Muscle layer of colon (tissue), 2 donors: Measurements from ENCODE around the gene SACM1L.

Source experiments
- H3K27ac ChIP-seq: one replicate; pipeline ENCODE4 v1.7.0; 2013; ENCODE audit warnings: low read depth, mild to moderate bottlenecking, low read length, moderate library complexity
- H3K27me3 ChIP-seq, 2 donors: one replicate each; pipeline ENCODE4 v1.7.0; 2013; ENCODE audit warnings: low read length in 2 of 2, mild to moderate bottlenecking in 2 of 2; ENCODE audit not compliant: insufficient read depth in 2 of 2, control insufficient read depth in 1 of 2
- H3K36me3 ChIP-seq: one replicate; pipeline ENCODE4 v1.7.0; 2013; ENCODE audit warnings: mild to moderate bottlenecking, low read length; ENCODE audit not compliant: insufficient read depth
- H3K4me1 ChIP-seq: one replicate; pipeline ENCODE4 v1.7.0; 2013; ENCODE audit warnings: mild to moderate bottlenecking, low read length; ENCODE audit not compliant: insufficient read depth
- H3K4me3 ChIP-seq, 2 donors: one replicate each; pipeline ENCODE4 v1.7.0; 2013; ENCODE audit warnings: low read length in 2 of 2, low read depth in 1 of 2, mild to moderate bottlenecking in 1 of 2, moderate library complexity in 1 of 2
- H3K9ac ChIP-seq: one replicate; pipeline ENCODE4 v1.7.0; 2013; ENCODE audit warnings: low read length
- H3K9me3 ChIP-seq: one replicate; pipeline ENCODE4 v1.7.0; 2013; ENCODE audit warnings: mild to moderate bottlenecking, low read length
- donor health status: abdominal sarcoma.
- donor health status: Adenocarcinoma of cecum.

The SACM1L gene

DNA sequence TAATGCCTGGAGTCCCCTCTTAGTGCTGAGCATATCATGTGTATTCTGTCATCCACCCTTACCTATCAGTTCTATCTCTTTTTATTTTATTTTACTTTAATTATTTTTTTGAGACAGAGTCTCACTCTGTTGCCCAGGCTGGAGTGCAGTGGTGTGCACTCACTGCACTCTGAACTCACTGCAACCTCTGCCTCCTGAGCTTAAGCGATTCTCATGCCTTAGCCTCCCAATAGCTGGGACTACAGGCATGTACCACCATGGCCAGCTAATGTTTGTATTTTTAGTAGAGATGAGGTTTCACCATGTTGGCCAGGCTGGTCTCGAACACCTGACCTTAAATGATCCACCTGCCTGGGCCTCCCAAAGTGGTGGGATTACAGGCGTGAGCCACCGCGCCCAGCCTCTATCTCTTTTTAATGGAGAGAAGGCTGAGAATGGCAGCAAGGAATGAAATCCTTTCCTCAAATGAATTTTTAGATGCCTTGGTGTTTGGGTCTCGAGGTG is 11.4 kb downstream of the SACM1L start:
- H3K9ac ChIP-seq: no peak overlapping the region
- H3K4me3 ChIP-seq: no peak overlapping the region
- H3K27ac ChIP-seq: no peak overlapping the region
- H3K36me3 ChIP-seq: peaks cover 7% of the 10 kb centered on the region
- H3K4me1 ChIP-seq: no peaks in the 10 kb centered on the region
- no peaks in the 10 kb centered on the region for H3K27me3 ChIP-seq
- no peaks in the 10 kb centered on the region for H3K9me3 ChIP-seq

DNA sequence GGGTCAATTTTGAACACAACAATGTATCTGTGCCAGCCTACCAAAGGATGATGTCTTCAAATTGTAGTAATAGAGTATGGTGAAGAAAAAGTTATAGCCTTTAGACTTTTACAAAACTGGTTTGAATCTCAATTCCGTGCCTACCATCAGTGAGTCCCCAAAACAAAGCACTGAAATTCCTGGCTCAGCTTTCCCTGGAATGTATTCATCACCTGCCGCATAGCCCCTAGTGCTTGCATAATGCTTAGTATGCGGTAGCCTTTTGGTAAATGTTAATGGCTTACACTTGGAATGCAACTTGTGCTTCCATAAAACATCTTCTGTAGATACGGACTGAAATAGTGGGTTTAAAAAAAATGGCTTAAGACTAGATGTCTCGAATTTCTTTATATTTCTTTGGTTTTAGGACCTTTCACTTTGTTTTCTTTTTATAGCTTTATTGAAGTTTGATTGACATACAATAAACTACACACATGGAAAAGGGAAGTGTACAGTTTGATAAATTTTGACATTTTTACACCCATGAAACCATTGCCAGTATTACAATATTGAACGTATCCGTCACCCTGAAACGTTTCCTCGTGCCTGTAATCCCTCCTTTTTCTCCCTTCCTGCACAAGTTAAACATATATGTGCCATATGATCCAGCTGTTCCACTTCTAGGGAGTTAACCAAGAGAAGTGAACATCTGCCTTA is 12.1 kb downstream of the SACM1L start:
- H3K4me3 ChIP-seq: no peak overlapping the region
- no peaks in the 10 kb centered on the region for H3K9me3 ChIP-seq
- H3K36me3 ChIP-seq: peaks cover 14% of the 10 kb centered on the region
- no peaks in the 10 kb centered on the region for H3K27me3 ChIP-seq
- no peak overlapping the region for H3K27ac ChIP-seq
- no peaks in the 10 kb centered on the region for H3K4me1 ChIP-seq
- no peak overlapping the region for H3K9ac ChIP-seq

DNA sequence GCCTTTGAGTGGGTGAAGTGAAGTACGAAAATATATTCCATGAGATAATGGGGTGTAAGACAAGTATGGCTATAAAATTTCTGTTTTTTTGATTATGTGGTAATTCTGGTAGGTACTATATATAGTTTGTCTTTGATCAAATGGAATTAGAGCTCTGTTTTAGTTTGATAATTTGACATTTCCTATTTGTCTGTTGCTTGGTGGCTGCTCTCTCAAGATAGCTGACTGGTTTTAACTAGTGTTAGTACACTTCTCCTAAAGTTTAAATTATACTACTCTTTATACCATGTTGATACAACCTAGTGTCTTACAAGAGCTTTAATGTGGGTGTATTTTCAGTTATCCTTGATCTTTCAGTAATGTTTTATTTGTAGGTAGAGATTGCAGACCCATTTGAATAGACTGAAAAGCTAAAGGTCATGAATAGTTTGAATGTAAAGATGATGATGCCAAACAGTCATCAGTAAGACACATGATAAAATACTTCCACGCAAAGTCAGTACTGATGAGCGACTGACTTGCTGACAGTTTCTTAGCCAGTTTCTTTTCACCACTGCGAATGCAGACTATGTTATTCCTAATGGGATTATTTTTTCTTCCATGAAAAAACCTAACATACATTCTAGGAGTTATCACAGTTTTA is 15.2 kb downstream of the SACM1L start:
- no peaks in the 10 kb centered on the region for H3K4me1 ChIP-seq
- no peak overlapping the region for H3K27ac ChIP-seq
- peaks cover 35% of the 10 kb centered on the region for H3K36me3 ChIP-seq
- no peak overlapping the region for H3K9ac ChIP-seq
- H3K4me3 ChIP-seq: no peak overlapping the region
- no peaks in the 10 kb centered on the region for H3K27me3 ChIP-seq
- no peaks in the 10 kb centered on the region for H3K9me3 ChIP-seq

DNA sequence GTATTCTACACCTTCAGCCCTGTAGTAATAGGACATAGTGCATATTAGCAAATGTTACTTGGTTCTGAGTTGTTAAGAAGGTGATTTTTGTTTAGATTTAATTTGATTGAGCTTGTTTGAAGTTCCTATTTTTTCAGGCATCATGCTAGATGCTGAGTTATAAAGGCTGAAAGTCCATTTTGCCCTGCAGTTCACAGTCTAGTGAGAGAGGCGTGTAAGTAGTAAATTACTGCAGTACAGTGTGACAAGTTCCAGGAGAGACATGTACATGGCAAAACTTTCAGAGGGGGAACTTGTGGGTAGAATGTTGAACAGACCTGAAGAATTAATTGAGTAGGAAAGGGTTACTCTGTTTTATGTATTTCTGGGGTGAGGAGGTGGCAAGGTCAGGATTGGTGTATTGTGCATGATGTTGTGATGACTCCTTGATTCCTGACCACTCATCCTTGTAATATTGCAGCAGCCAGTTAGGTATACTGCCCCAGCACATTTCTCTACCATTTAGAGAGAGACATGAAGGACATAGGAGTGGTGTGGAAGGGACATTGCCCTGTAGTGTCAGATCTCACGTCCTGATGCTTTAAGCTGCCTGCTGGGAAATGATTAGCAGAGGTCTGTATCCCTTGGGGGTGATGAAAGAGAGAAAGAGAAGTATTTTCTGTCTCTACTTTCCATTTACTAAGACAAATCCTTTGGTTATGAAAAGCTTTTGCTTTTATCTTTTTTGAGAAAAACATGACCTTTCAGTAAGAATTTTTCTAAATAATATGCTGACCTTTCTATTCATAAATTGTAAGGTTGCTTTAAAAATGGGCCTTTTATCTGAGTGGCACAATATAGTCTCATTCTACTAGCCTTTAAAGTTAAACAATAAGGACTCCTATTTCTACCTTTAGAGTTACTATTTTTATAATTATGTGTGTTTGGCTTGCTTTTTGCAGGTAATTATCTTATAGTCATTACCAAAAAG is 16.9 kb downstream of the SACM1L start:
- Histone ChIP-seq H3K36me3 (peaks cover 47% of the 10 kb centered on the region), H3K27ac (no peak overlapping the region), H3K9ac (no peak overlapping the region)

DNA sequence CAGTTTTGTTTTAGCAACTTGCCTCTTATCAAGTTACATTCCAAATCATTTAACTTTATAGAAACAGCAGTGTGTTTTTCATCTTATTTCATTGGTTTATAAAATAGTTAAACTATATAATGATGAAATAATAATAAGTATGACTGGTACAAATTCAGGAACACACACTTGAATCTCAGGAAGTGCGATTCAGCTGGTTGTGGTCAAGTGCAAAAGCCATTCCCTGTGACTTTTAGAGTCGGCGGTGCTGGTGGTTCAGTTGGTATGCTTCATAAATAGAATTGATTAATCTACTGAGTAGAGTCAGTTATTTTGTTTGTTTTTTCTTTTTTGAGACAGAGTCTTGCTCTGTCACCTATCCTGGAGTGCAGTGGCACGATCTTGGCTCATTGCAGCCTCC is 22.7 kb downstream of the SACM1L start:
- H3K27me3 ChIP-seq: no peaks in the 10 kb centered on the region
- H3K27ac ChIP-seq: no peak overlapping the region
- H3K4me1 ChIP-seq: no peaks in the 10 kb centered on the region
- no peak overlapping the region for H3K9ac ChIP-seq
- no peaks in the 10 kb centered on the region for H3K9me3 ChIP-seq
- no peak overlapping the region for H3K4me3 ChIP-seq
- H3K36me3 ChIP-seq: peaks cover 62% of the 10 kb centered on the region

More for the DNA sequence above, 16.9 kb downstream of the SACM1L start:
- Histone ChIP-seq H3K4me3 (no peak overlapping the region), H3K4me1 (no peaks in the 10 kb centered on the region), H3K27me3 (no peaks in the 10 kb centered on the region), H3K9me3 (no peaks in the 10 kb centered on the region)

DNA sequence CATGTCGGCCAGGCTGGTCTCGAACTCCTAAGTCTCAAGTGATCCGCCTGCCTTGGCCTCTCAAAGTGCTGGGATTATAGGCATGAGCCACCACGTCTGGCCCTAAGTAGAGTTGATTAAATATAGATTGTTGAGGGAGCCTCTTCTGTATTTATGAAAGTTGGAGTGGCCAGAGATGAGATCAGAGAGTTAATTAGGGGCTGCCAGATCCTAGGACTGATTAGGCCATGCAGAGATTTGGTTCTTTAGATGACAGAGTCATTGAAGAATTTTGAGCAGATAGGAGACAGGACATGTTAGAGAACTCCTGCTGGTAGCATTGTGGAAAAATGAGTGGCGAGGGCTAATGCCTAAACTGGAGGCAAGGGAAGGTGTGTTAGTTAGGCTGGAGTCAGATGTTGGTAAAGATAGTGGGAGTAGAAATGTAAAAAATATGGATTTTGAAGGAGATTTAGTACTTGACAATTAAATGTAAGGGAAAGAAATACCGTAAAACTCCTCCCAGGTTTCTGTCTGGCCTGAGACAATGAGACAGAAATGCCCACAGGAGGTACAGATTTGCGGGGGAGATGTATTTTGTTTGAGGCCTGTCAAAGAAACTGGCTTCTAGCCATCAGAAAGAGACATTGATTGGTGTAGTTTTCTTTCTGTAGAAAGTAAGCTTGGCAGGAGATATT is 23.4 kb downstream of the SACM1L start:
- H3K27me3 ChIP-seq: no peaks in the 10 kb centered on the region
- no peak overlapping the region for H3K4me3 ChIP-seq
- no peaks in the 10 kb centered on the region for H3K9me3 ChIP-seq
- H3K27ac ChIP-seq: no peak overlapping the region
- peaks cover 59% of the 10 kb centered on the region for H3K36me3 ChIP-seq
- H3K4me1 ChIP-seq: no peaks in the 10 kb centered on the region
- H3K9ac ChIP-seq: no peak overlapping the region

DNA sequence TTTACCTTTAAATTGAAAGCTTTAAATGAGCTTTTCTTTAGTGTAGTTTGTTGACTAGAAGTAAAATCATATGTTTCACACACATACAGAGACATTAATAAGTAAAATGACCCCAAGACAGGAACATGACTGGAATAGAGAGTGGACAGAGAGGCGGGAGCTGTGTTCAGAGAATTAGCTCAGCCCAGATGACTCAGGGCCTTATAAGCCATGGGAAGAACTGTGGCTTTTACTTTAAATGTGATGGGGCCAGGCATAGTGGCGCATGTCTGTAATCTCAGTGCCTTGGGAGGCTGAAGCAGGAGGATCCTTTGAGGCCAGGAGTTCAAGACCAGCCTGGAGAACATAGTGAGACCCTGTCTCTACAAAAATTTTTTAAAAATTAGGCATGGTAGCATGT is 26.7 kb downstream of the SACM1L start:
- H3K27me3 ChIP-seq: no peaks in the 10 kb centered on the region
- no peak overlapping the region for H3K27ac ChIP-seq
- H3K36me3 ChIP-seq: peaks cover 38% of the 10 kb centered on the region
- no peak overlapping the region for H3K9ac ChIP-seq
- no peaks in the 10 kb centered on the region for H3K4me1 ChIP-seq
- no peaks in the 10 kb centered on the region for H3K9me3 ChIP-seq
- no peak overlapping the region for H3K4me3 ChIP-seq

DNA sequence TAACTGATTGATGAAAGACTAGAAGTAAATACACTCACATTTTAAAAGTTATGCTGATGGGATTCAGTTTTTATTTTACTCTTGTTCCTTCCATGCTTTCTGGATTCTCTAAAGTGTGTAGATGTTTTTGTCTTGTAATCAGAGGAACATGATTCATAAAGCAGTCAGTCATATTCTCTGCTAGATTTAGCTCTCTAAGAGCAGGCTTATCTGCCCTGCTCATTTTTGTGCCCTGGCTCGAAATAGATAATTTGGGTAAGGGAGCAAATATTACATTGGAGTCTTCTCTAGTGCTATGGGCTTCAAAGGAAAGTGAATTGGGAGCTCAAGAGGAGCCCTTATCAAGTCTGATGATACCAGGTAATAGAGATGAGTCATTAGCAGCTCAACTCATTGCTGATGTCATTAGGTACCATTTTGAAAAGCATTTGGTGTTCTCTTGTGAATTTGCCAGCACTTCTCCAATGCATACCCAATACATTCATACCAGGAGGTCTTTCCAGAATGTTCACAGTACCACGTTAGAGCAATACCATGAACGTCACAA is 27.7 kb downstream of the SACM1L start:
- Histone ChIP-seq H3K36me3 (peaks cover 36% of the 10 kb centered on the region), H3K9ac (no peak overlapping the region), H3K27ac (no peak overlapping the region), H3K27me3 (no peaks in the 10 kb centered on the region), H3K4me3 (no peak overlapping the region), H3K4me1 (no peaks in the 10 kb centered on the region), H3K9me3 (no peaks in the 10 kb centered on the region)

DNA sequence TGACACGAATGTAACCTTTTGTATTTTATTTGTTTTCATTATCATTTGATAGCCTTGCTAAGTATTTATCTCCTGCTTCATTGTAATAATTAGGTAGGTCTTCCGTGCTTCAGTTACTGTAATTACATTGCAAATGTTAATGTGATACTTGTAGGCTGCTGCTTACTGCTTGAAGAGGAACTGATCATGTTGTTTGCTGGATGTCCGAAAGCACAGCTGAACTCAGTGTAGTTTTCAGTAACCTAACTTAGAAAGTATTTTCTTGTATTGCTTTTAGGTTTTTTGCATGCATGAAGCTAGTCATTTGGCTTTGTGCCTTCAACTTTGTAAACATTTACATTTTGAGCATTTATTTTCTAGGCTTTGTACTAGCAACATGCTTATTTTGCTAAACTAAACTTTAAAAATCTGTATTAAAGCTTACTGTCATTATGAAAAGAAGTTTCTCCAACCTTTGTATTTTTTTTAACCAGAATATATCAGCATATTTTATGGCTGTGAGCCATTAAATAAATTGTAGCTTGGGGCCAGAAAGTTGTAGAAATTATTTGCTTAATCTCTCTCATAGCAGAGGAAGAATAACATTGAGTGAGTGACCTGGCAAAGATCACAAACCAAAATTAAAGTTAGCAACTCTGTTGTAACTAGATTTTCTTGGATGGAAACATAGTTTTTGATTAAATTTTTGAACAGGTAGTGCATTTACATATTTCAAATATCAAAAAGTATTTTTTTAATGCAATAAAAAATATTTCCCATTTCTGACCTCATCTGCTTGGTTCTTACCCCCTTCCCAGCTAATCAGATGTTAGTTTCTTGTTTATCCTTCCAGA is 30.7 kb downstream of the SACM1L start:
- H3K36me3 ChIP-seq: peaks cover 39% of the 10 kb centered on the region
- H3K9me3 ChIP-seq: no peaks in the 10 kb centered on the region
- H3K27me3 ChIP-seq: no peaks in the 10 kb centered on the region
- no peak overlapping the region for H3K9ac ChIP-seq
- no peak overlapping the region for H3K27ac ChIP-seq
- no peak overlapping the region for H3K4me3 ChIP-seq
- H3K4me1 ChIP-seq: no peaks in the 10 kb centered on the region

DNA sequence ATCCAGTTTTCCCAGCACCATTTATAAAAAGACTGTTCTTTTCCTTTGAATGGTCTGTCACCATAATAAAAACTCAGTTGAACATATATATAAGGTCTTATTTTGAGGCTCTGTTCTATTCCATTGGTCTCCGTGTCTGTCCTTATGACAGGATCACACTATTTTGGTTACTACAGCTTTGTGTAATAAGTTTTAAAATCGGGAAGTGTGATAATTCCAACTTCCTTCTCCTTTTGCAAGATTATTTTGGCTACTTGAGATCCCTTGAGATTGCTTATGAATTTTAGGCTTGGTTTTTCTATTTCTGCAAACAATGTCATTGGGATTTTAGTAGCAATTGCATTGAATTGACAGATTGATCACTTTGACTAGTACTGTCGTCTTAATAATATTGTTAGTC is 35.7 kb downstream of the SACM1L start:
- Histone ChIP-seq H3K4me1 (no peaks in the 10 kb centered on the region), H3K9me3 (no peaks in the 10 kb centered on the region), H3K36me3 (peaks cover 22% of the 10 kb centered on the region), H3K27ac (no peak overlapping the region), H3K4me3 (no peak overlapping the region), H3K9ac (no peak overlapping the region), H3K27me3 (no peaks in the 10 kb centered on the region)
